HCT116 (cell line): Measurements from ENCODE around the gene C2orf92. TPM values are rescaled to one million over a fixed set of nuclear protein-coding genes. Genes with fewer than 3 reads are reported as not detected.

Experiments
- ATAC-seq: fragments of 200-7000 bp; cut with Tn5 transposase; 2 replicates; pipeline ENCODE4 v1.9.1; 2020; ENCODE audit warnings: mild to moderate bottlenecking, moderate library complexity
- BruUV-seq: library from RNA; stranded (reverse); fragments of 400-500 nt; replicated peaks from 2 replicates; lab custom pipeline; 2021; lab: Mats Ljungman, UMichigan
- CTCF ChIA-PET: fragments of 300-600 bp; sonication (Branson Sonifier 250); formaldehyde crosslinking; loops from one replicate; lab custom pipeline; 2021; ENCODE audit warnings: antibody characterized with exemption; lab: Charles Lee
- POLR2A ChIA-PET: fragments of 300-600, 350-600 bp; sonication (Branson Sonifier 250); formaldehyde crosslinking; loops from one replicate; lab custom pipeline; 2021; ENCODE audit warnings: antibody characterized with exemption; lab: Charles Lee
- RAD21 ChIA-PET, 2 experiments: fragments of 300-600 bp; sonication (Branson Sonifier 250); formaldehyde crosslinking; loops; one replicate each; lab custom pipeline; 2023; ENCODE audit warnings: low total read pairs in 2 of 2; ENCODE audit not compliant: uncharacterized antibody in 2 of 2, unreplicated experiment in 2 of 2, low non-redundant PET in 1 of 2; lab: Charles Lee
- DNase-seq: peaks from one replicate; pipeline ENCODE4 v3.0.0-alpha.2; 2010; ENCODE audit warnings: low read depth, low spot score
- H2AFZ ChIP-seq: fragments of 200-600 bp; shearing (Covaris generic), sonication (generic); 2 replicates; pipeline ENCODE4 v1.6.1; 2017; ENCODE audit warnings: low read depth, mixed run types, mixed read lengths, antibody characterized with exemption, low read length; ENCODE audit not compliant: poor library complexity, severe bottlenecking
- H3K27ac ChIP-seq: 2 replicates; pipeline ENCODE4 v1.5.1; 2012; ENCODE audit warnings: low read depth, low read length
- H3K27me3 ChIP-seq: fragments of 200-600 bp; sonication (generic); 2 replicates; pipeline ENCODE4 v1.6.1; 2016; ENCODE audit warnings: mixed run types, low read length, mixed read lengths; ENCODE audit not compliant: insufficient read depth
- H3K36me3 ChIP-seq, 2 experiments: fragments of 200-500 bp in 1 of 2; fragments of 200-600 bp in 1 of 2; sonication (Bioruptor generic) in 1 of 2; sonication (generic) in 1 of 2; 2 replicates each; pipeline versions ENCODE4 v1.5.1 to v1.6.1; 2014 to 2016; ENCODE audit warnings: low read length in 2 of 2, inconsistent platforms in 1 of 2, mixed read lengths in 1 of 2, mixed run types in 1 of 2; ENCODE audit not compliant: insufficient read depth in 2 of 2, control insufficient read depth in 1 of 2
- H3K4me1 ChIP-seq, 2 experiments: fragments of 200-600 bp in 1 of 2; sonication (generic) in 1 of 2; 2 replicates each; pipeline versions ENCODE4 v1.5.1 to v1.6.1; 2012 to 2017; ENCODE audit warnings: low read length in 2 of 2, inconsistent platforms in 1 of 2, mild to moderate bottlenecking in 1 of 2, mixed read lengths in 1 of 2, mixed run types in 1 of 2, moderate library complexity in 1 of 2; ENCODE audit not compliant: insufficient read depth in 2 of 2, control insufficient read depth in 1 of 2
- H3K4me2 ChIP-seq: fragments of 200-600 bp; sonication (generic); 2 replicates; pipeline ENCODE4 v1.6.1; 2017; ENCODE audit warnings: mixed run types, low read length, mixed read lengths
- H3K4me3 ChIP-seq, 2 experiments: fragments of 200-600 bp in 1 of 2; sonication (generic) in 1 of 2; replicated peaks in 1 of 2; 2 replicates each; pipeline ENCODE4 v1.5.1; 2011 to 2016; ENCODE audit warnings: low read length in 2 of 2, control low read depth in 1 of 2, low read depth in 1 of 2, mild to moderate bottlenecking in 1 of 2, mixed read lengths in 1 of 2, mixed run types in 1 of 2
- H3K79me2 ChIP-seq: fragments of 200-600 bp; sonication (generic); 2 replicates; pipeline ENCODE4 v1.6.1; 2017; ENCODE audit warnings: mild to moderate bottlenecking, mixed run types, low read length, moderate library complexity, mixed read lengths; ENCODE audit not compliant: insufficient read depth
- H3K9ac ChIP-seq: fragments of 200-600 bp; sonication (generic); 2 replicates; pipeline ENCODE4 v1.6.1; 2016; ENCODE audit warnings: low read length, mixed read lengths
- H3K9me2 ChIP-seq: fragments of 200-600 bp; sonication (generic), shearing (Covaris generic); 2 replicates; pipeline ENCODE4 v1.6.1; 2017; ENCODE audit warnings: mixed run types, mild to moderate bottlenecking, moderate library complexity; ENCODE audit not compliant: insufficient read depth
- H3K9me3 ChIP-seq, 2 experiments: fragments of 200-500 bp in 1 of 2; fragments of 200-600 bp in 1 of 2; sonication (Bioruptor generic) in 1 of 2; sonication (generic) in 1 of 2; 2 replicates each; pipeline ENCODE4 v1.6.1; 2014 to 2017; ENCODE audit warnings: low read length in 2 of 2, mixed read lengths in 2 of 2, inconsistent platforms in 1 of 2, low read depth in 1 of 2, mild to moderate bottlenecking in 1 of 2, mixed run types in 1 of 2, moderate library complexity in 1 of 2; ENCODE audit not compliant: control insufficient read depth in 1 of 2, insufficient read depth in 1 of 2
- H4K20me1 ChIP-seq: fragments of 200-600 bp; sonication (generic), shearing (Covaris generic); 2 replicates; pipeline ENCODE4 v1.6.1; 2017; ENCODE audit warnings: mixed run types, mild to moderate bottlenecking, moderate library complexity; ENCODE audit not compliant: insufficient read depth
- CEBPB ChIP-seq: IDR thresholded peaks from 2 replicates; pipeline ENCODE4 v1.6.1; 2012; ENCODE audit warnings: low read depth
- EGR1 ChIP-seq: IDR thresholded peaks from 2 replicates; pipeline ENCODE4 v1.6.1; 2012; ENCODE audit warnings: low read depth
- ELF1 ChIP-seq: IDR thresholded peaks from 2 replicates; pipeline ENCODE4 v1.6.1; 2012; ENCODE audit warnings: low read depth, borderline replicate concordance
- EZH2 ChIP-seq: fragments of 200-600 bp; sonication (generic); IDR thresholded peaks from 2 replicates; pipeline ENCODE4 v1.6.1; 2017; ENCODE audit warnings: antibody characterized with exemption, mixed run types
- MAX ChIP-seq: IDR thresholded peaks from 2 replicates; pipeline ENCODE4 v1.6.1; 2012
- POLR2A ChIP-seq: IDR thresholded peaks from 2 replicates; pipeline ENCODE4 v1.7.0; 2011; ENCODE audit warnings: borderline replicate concordance; ENCODE audit not compliant: insufficient read depth, insufficient read length; ENCODE audit errors: extremely low read depth
- RAD21 ChIP-seq: IDR thresholded peaks from 2 replicates; pipeline ENCODE4 v1.6.1; 2012; ENCODE audit warnings: low read depth, mild to moderate bottlenecking
- REST ChIP-seq: IDR thresholded peaks from 2 replicates; pipeline ENCODE4 v1.6.1; 2012; ENCODE audit warnings: low read depth
- SIN3A ChIP-seq: IDR thresholded peaks from 2 replicates; pipeline ENCODE4 v1.6.1; 2012; ENCODE audit warnings: low read depth
- SP1 ChIP-seq: IDR thresholded peaks from 2 replicates; pipeline ENCODE4 v1.6.1; 2012; ENCODE audit warnings: low read depth
- TCF7L2 ChIP-seq: IDR thresholded peaks from 2 replicates; pipeline ENCODE4 v1.7.0; 2011; ENCODE audit warnings: borderline replicate concordance, inconsistent platforms; ENCODE audit not compliant: insufficient read depth, insufficient read length; ENCODE audit errors: extremely low read depth
- YY1 ChIP-seq: IDR thresholded peaks from 2 replicates; pipeline ENCODE4 v1.6.1; 2011; ENCODE audit warnings: low read length, low read depth, moderate library complexity, mild to moderate bottlenecking; ENCODE audit not compliant: insufficient replicate concordance; ENCODE audit errors: extremely low read depth
- ZBTB33 ChIP-seq: IDR thresholded peaks from 2 replicates; pipeline ENCODE4 v1.6.1; 2011; ENCODE audit warnings: mild to moderate bottlenecking, low read length, moderate library complexity; ENCODE audit not compliant: insufficient replicate concordance; ENCODE audit errors: extremely low read depth
- ZFX ChIP-seq: fragments of 450-650 bp; IDR thresholded peaks from 2 replicates; pipeline ENCODE4 v1.6.1; 2017
- intact Hi-C: fragments of 100-400 bp; cut with micrococcal nuclease; formaldehyde crosslinking; loops from 2 replicates; pipeline ENCODE4 v1.10.0; 2022
- total RNA-seq: library from RNA; stranded (reverse); gene quantifications from one replicate; pipeline ENCODE4 v1.2.1, GENCODE V29; 2021; ENCODE audit not compliant: unreplicated experiment

The C2orf92 gene
- total RNA-seq, 1 experiment from 2014 or later: 3.0 TPM

DNA sequence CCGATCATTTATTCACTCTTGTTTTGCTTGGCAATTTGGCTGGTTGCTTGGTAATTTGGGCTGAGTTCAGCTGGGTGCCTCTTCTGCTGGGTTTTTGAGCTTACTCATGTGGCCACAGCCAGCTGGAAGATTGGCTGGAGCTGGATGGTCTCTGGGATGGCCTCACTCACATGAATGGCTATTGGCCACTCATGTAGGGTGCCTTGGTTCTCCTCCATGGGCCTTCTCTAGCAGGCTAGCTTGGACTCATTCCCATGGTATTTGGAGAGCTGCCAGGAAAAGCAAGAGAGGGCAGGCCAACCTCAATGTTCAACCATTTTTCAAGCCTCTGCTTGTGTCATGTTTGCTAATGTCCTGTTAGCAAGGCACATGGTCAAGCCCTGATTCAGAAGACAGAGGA lies 60.7 kb downstream of the C2orf92 start:
- H3K4me3 ChIP-seq: no peak overlapping the region
- no peak overlapping the region for H2AFZ ChIP-seq
- no peaks in the 10 kb centered on the region for H3K9me2 ChIP-seq
- TF ChIP-seq CEBPB (no peak), SP1 (no peak), EGR1 (no peak), YY1 (no peak), SIN3A (no peak), RAD21 (no peak), ZBTB33 (no peak), TCF7L2 (no peak), ZFX (no peak), ELF1 (no peak), REST (no peak), EZH2 (no peak), MAX (no peak), POLR2A (no peak)
- no peaks in the 10 kb centered on the region for H4K20me1 ChIP-seq
- DNase-seq (no peak), ATAC-seq (no peak)
- no peak overlapping the region for H3K4me2 ChIP-seq
- H3K79me2 ChIP-seq: no peaks in the 10 kb centered on the region
- H3K9ac ChIP-seq: no peak overlapping the region
- ChIA-PET POLR2A (no interaction called here), CTCF (interaction anchor here (2.1 kb wide), 1 partner anchor 10 kb away, joined by 12 read pairs; no protein-coding TSS in a partner anchor), RAD21 (no interaction called here)
- BruUV-seq: no TSS peak
- no peak overlapping the region for H3K27ac ChIP-seq
- intact Hi-C loops: no loop called here
- H3K9me3 ChIP-seq: no peaks in the 10 kb centered on the region
- H3K4me1 ChIP-seq: peaks cover 0 to 5% of the 10 kb centered on the region in 2 experiments; a peak in 2 of 4 replicates
- H3K36me3 ChIP-seq: no peaks in the 10 kb centered on the region
- H3K27me3 ChIP-seq: no peaks in the 10 kb centered on the region
